Mesothelial cell of epicardium (in vitro differentiated cells): Measurements from ENCODE around the gene ATP8B4. TPM values are rescaled to one million over a fixed set of nuclear protein-coding genes. Genes with fewer than 3 reads are reported as not detected.

ENCODE experiments used
- DNase-seq, 2 experiments: peaks; one replicate each; pipeline ENCODE4 v3.0.0; 2021; ENCODE audit warnings: low spot score in 2 of 2; ENCODE audit not compliant: unreplicated experiment in 2 of 2
- H3K27ac Mint-ChIP-seq: 2 replicates; pipeline ENCODE4 v1.8.0; 2021; ENCODE audit warnings: mixed read lengths
- H3K27me3 Mint-ChIP-seq: 2 replicates; pipeline ENCODE4 v1.8.0; 2021; ENCODE audit warnings: low read depth, mixed read lengths
- H3K36me3 Mint-ChIP-seq: 2 replicates; pipeline ENCODE4 v1.8.0; 2021; ENCODE audit warnings: mixed read lengths
- H3K4me1 Mint-ChIP-seq: 2 replicates; pipeline ENCODE4 v1.8.0; 2021; ENCODE audit warnings: mixed read lengths
- H3K4me3 Mint-ChIP-seq: 2 replicates; pipeline ENCODE4 v1.8.0; 2021; ENCODE audit warnings: mild to moderate bottlenecking, moderate library complexity, mixed read lengths
- H3K9me3 Mint-ChIP-seq: 2 replicates; pipeline ENCODE4 v1.8.0; 2021; ENCODE audit warnings: mixed read lengths
- total RNA-seq: library from RNA; stranded (reverse); gene quantifications from 3 replicates; pipeline ENCODE4 v1.2.1, GENCODE V29; 2021
- TF ChIP-seq, protein P1 (sequence below): fragments of 200-600 bp; sonication (generic); IDR thresholded peaks from one replicate; pipeline ENCODE4 v1.5.0; 2021; ENCODE audit warnings: antibody characterized with exemption; ENCODE audit not compliant: unreplicated experiment

ATP8B4 gene
- total RNA-seq, 1 donor from 2014 or later: 1.8 TPM

DNA sequence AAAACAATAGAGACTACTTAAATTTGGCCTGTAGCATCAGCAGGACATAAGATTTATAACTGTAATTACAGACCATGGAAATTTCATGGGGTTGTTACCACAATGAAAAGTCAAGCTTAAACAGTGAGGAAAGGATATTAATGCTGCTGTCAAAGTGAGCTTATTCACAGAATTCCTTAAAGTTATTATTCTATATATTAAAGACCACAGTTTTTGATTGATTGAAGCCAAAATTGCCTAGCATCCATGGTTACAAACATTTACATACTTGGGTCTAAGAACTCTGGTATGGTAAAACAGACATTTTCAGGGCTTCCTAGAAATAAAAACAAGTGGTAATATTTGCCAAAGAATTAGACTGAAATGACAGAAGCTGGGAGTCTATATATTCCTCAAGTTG lies 248.6 kb downstream of the ATP8B4 start:
- no peak overlapping the region for H3K4me3 Mint-ChIP-seq
- no peak for DNase-seq
- H3K9me3 Mint-ChIP-seq: peaks cover 10% of the 10 kb centered on the region
- H3K36me3 Mint-ChIP-seq: peaks cover 3% of the 10 kb centered on the region
- TF ChIP-seq, protein P1, sequence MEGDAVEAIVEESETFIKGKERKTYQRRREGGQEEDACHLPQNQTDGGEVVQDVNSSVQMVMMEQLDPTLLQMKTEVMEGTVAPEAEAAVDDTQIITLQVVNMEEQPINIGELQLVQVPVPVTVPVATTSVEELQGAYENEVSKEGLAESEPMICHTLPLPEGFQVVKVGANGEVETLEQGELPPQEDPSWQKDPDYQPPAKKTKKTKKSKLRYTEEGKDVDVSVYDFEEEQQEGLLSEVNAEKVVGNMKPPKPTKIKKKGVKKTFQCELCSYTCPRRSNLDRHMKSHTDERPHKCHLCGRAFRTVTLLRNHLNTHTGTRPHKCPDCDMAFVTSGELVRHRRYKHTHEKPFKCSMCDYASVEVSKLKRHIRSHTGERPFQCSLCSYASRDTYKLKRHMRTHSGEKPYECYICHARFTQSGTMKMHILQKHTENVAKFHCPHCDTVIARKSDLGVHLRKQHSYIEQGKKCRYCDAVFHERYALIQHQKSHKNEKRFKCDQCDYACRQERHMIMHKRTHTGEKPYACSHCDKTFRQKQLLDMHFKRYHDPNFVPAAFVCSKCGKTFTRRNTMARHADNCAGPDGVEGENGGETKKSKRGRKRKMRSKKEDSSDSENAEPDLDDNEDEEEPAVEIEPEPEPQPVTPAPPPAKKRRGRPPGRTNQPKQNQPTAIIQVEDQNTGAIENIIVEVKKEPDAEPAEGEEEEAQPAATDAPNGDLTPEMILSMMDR: no peak
- H3K27ac Mint-ChIP-seq: peak overlapping the region; percentile 47
- H3K27me3 Mint-ChIP-seq: no peaks in the 10 kb centered on the region
- peaks cover 45% of the 10 kb centered on the region for H3K4me1 Mint-ChIP-seq

GRCh38 chr15:49868348-49868747 lies 250.7 kb downstream of the ATP8B4 start:
- DNase-seq: no peak
- Mint-ChIP-seq H3K4me1 (peaks cover 50% of the 10 kb centered on the region), H3K4me3 (no peak overlapping the region), H3K27ac (no peak overlapping the region), H3K27me3 (no peaks in the 10 kb centered on the region), H3K9me3 (peaks cover 10% of the 10 kb centered on the region), H3K36me3 (peaks cover 3% of the 10 kb centered on the region)
- TF ChIP-seq, protein P1: no peak

DNA sequence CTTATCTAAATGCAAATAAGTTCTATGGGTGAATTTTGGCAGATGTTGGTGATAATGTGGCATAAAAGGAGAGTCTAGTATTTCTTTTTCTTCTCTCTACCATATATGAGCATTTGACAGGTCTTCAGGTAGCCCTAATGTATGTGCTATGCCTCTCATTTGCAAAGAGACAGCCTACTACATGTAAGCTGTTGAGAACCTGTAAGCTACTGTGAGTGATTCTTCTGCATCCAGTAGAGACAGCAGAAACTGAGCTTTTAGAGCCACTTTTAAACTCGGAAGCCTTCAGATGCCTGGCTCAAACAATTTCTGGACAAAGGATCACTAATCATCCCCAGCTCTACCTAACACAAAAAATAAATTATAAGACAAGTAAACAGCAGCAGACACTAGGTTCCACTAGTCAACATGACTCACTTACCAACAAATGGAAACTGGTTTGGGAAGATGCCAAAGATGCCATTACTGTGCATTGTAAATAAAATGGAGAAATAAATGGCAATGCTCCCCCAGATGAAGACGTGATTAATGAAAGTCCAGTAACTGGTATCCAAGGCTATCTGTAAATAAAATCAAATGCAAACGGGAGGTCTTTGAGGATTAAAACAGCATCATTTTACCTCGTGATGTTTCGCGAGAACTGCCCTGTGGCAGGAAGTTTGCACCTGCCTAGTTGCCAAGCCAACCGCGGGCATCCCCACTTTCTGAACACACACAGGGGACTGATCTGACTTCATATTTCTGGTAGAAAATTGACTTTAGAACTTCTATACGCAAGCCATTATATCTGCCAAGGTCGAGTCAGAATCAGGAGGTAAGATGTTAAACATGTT lies 252.9 kb downstream of the ATP8B4 start:
- Mint-ChIP-seq H3K27ac (peak overlapping the region; percentile 70), H3K36me3 (peaks cover 3% of the 10 kb centered on the region), H3K27me3 (no peaks in the 10 kb centered on the region), H3K9me3 (peaks cover 10% of the 10 kb centered on the region), H3K4me3 (no peak overlapping the region), H3K4me1 (peaks cover 40% of the 10 kb centered on the region)
- TF ChIP-seq, protein P1: no peak
- DNase-seq: no peak

GRCh38 chr15:49864251-49864650 lies 254.8 kb downstream of the ATP8B4 start:
- peaks cover 48% of the 10 kb centered on the region for H3K4me1 Mint-ChIP-seq
- peaks cover 3% of the 10 kb centered on the region for H3K36me3 Mint-ChIP-seq
- no peak overlapping the region for H3K4me3 Mint-ChIP-seq
- TF ChIP-seq, protein P1: no peak
- H3K9me3 Mint-ChIP-seq: peaks cover 10% of the 10 kb centered on the region
- H3K27ac Mint-ChIP-seq: no peak overlapping the region
- no peaks in the 10 kb centered on the region for H3K27me3 Mint-ChIP-seq
- DNase-seq: no peak

- no peaks in the 10 kb centered on the region for H3K27me3 Mint-ChIP-seq
- H3K4me1 Mint-ChIP-seq: peaks cover 50% of the 10 kb centered on the region
- peaks cover 3% of the 10 kb centered on the region for H3K36me3 Mint-ChIP-seq
- peaks cover 10% of the 10 kb centered on the region for H3K9me3 Mint-ChIP-seq
- TF ChIP-seq, protein P1: no peak
- no peak overlapping the region for H3K4me3 Mint-ChIP-seq
- H3K27ac Mint-ChIP-seq: peak overlapping the region; percentile 78
- no peak for DNase-seq
Observed at GRCh38 chr15:49863431-49864224, 255.4 kb downstream of the ATP8B4 start.
